Measurements from ENCODE around the gene CCL16.

Gene CCL16

GRCh38 chr17:35934760-35935159 lies 46.5 kb downstream of the CCL16 start:
- DNase-seq: no peak

GRCh38 chr17:35932586-35932985 lies 48.7 kb downstream of the CCL16 start:
- DNase-seq: peak; percentile 15

GRCh38 chr17:35931794-35932425 lies 49.4 kb downstream of the CCL16 start:
- DNase-seq: peak; percentile 13

- DNase-seq: peak; percentile 65
These were observed 50.9 kb downstream of the CCL16 start, which contains the start of gene RDM1 for GRCh38 chr17:35930211-35931065. TSS of gene RDM1 (minus strand) at chr17:35930773. CDS start at chr17:35930727, 46 bp downstream.

- no peak for DNase-seq
These were observed 53.6 kb downstream of the CCL16 start for GRCh38 chr17:35927714-35928113.

Data from fibroblast of skin of right quadriceps (primary cell).